Keratinocyte (primary cell): Measurements from ENCODE around the gene PPY. TPM values are rescaled to one million over a fixed set of nuclear protein-coding genes. Genes with fewer than 3 reads are reported as not detected.

ENCODE experiments used
- DNase-seq: peaks from one replicate; pipeline ENCODE4 v3.0.0-alpha.2; 2011; ENCODE audit warnings: low read depth, missing footprints, low spot score
- FAIRE-seq: peaks from 2 replicates; lab custom pipeline; 2011; peaks lifted over from hg19 to GRCh38; lab: Jason Lieb, UNC
- H2AFZ ChIP-seq: 2 replicates; pipeline ENCODE4 v1.6.0; 2012; ENCODE audit warnings: low read length, control low read depth, inconsistent platforms; ENCODE audit not compliant: control insufficient read depth
- H3K27ac ChIP-seq: 2 replicates; pipeline ENCODE4 v1.5.1; 2011; ENCODE audit warnings: low read length; ENCODE audit not compliant: control insufficient read depth, insufficient read depth
- H3K27me3 ChIP-seq: 3 replicates; pipeline ENCODE4 v1.6.0; 2011; ENCODE audit warnings: low read length; ENCODE audit not compliant: control insufficient read depth, insufficient read depth; ENCODE audit errors: extremely low read depth
- H3K36me3 ChIP-seq, 2 experiments: 2 replicates in 1 of 2; 3 replicates in 1 of 2; pipeline ENCODE4 v1.5.1; 2011; ENCODE audit warnings: low read length in 2 of 2, mild to moderate bottlenecking in 1 of 2; ENCODE audit not compliant: control insufficient read depth in 2 of 2, insufficient read depth in 2 of 2; ENCODE audit errors: extremely low read depth in 1 of 2
- H3K4me1 ChIP-seq: 3 replicates; pipeline ENCODE4 v1.5.1; 2011; ENCODE audit warnings: low read length; ENCODE audit not compliant: control insufficient read depth, insufficient read depth; ENCODE audit errors: extremely low read depth
- H3K4me2 ChIP-seq: 3 replicates; pipeline ENCODE4 v1.6.0; 2011; ENCODE audit warnings: low read depth, low read length; ENCODE audit not compliant: control insufficient read depth, insufficient read depth; ENCODE audit errors: extremely low read depth
- H3K4me3 ChIP-seq, 3 experiments: fragments of 200-600 bp in 1 of 3; sonication (generic) in 1 of 3; 2 replicates in 2 of 3; 3 replicates in 1 of 3; pipeline ENCODE4 v1.5.1; 2011 to 2016; ENCODE audit warnings: low read length in 3 of 3, mild to moderate bottlenecking in 3 of 3, control low read depth in 2 of 3, inconsistent platforms in 1 of 3, low read depth in 1 of 3, mixed read lengths in 1 of 3, mixed run types in 1 of 3, moderate library complexity in 1 of 3; ENCODE audit not compliant: control insufficient read depth in 2 of 3, insufficient read depth in 2 of 3; ENCODE audit errors: extremely low read depth in 1 of 3
- H3K79me2 ChIP-seq: 2 replicates; pipeline ENCODE4 v1.6.0; 2012; ENCODE audit warnings: low read length; ENCODE audit not compliant: control insufficient read depth, insufficient read depth
- H3K9ac ChIP-seq: 3 replicates; pipeline ENCODE4 v1.6.0; 2011; ENCODE audit warnings: low read length; ENCODE audit not compliant: control insufficient read depth, insufficient read depth; ENCODE audit errors: extremely low read depth
- H3K9me1 ChIP-seq: 3 replicates; pipeline ENCODE4 v1.6.0; 2011; ENCODE audit warnings: low read length; ENCODE audit not compliant: control insufficient read depth, insufficient read depth; ENCODE audit errors: extremely low read depth
- H3K9me3 ChIP-seq: 2 replicates; pipeline ENCODE4 v1.5.1; 2012; ENCODE audit warnings: low read depth, low read length; ENCODE audit not compliant: control insufficient read depth
- H4K20me1 ChIP-seq: 3 replicates; pipeline ENCODE4 v1.6.0; 2011; ENCODE audit warnings: low read length; ENCODE audit not compliant: control insufficient read depth, insufficient read depth; ENCODE audit errors: extremely low read depth
- CTCF ChIP-seq, 3 experiments: IDR thresholded peaks in 1 of 3; conservative IDR thresholded peaks in 1 of 3; optimal IDR thresholded peaks in 1 of 3; 2 replicates in 2 of 3; 3 replicates in 1 of 3; pipeline versions ENCODE3 to v1.5.1; 2011; ENCODE audit warnings: low read length in 3 of 3, mild to moderate bottlenecking in 3 of 3, moderate library complexity in 2 of 3, control low read depth in 1 of 3, inconsistent platforms in 1 of 3; ENCODE audit not compliant: insufficient read depth in 2 of 3; ENCODE audit errors: extremely low read depth in 1 of 3
- EZH2 ChIP-seq: IDR thresholded peaks from one replicate; pipeline ENCODE4 v1.6.1; 2012; ENCODE audit warnings: inconsistent platforms, mild to moderate bottlenecking, low read length, moderate library complexity
- dilution Hi-C: fragments of 300-500 bp; cut with MboI; formaldehyde crosslinking; loops from one replicate; pipeline ENCODE4 v1.7.0; 2020; ENCODE audit warnings: low sequenced_read_pairs; ENCODE audit not compliant: extremely low pct_ligation_motif_present
- polyA plus RNA-seq, 5 experiments: library from polyadenylated mRNA; depleted of rRNA in 3 of 5; stranded (reverse) in 3 of 5; stranded (forward) in 1 of 5; unstranded in 1 of 5; fragments of >200 nt; gene quantifications; 1 replicate in 1 of 5; 2 replicates in 3 of 5; 3 replicates in 1 of 5; pipeline versions ENCODE4 v1.2.1 to v1.2.3, GENCODE V29; 2011 to 2012; ENCODE audit warnings: missing spikeins in 2 of 5, low read depth in 1 of 5, low replicate concordance in 1 of 5

The PPY gene
- polyA plus RNA-seq, 1 donor (not counting 4 experiments of a cell fraction or from before 2014, with no cell fraction given): not detected

- no peaks in the 10 kb centered on the region for H3K36me3 ChIP-seq
- H3K27me3 ChIP-seq: peaks cover 39% of the 10 kb centered on the region
- no peaks in the 10 kb centered on the region for H3K79me2 ChIP-seq
- H3K4me2 ChIP-seq: no peak overlapping the region
- H3K9ac ChIP-seq: no peak overlapping the region
- FAIRE-seq: no peak
- no peaks in the 10 kb centered on the region for H3K9me1 ChIP-seq
- TF ChIP-seq CTCF (optimal IDR thresholded peaks at IDR 0.05 in 1 of 3, IDR thresholded peaks at IDR 0.05 in 1 of 3, conservative IDR thresholded peaks at IDR 0.05 in 1 of 3; ENCODE audit: extremely low read depth in 1 of 3, insufficient read depth in 2 of 3, low read length in 3 of 3): no peak
- no peak for TF ChIP-seq EZH2
- DNase-seq: no peak
- no peak overlapping the region for H3K4me3 ChIP-seq
- dilution Hi-C loops: no loop called here
- H3K4me1 ChIP-seq: no peaks in the 10 kb centered on the region
- no peak overlapping the region for H2AFZ ChIP-seq
- H4K20me1 ChIP-seq: no peaks in the 10 kb centered on the region
- H3K9me3 ChIP-seq: no peaks in the 10 kb centered on the region
- H3K27ac ChIP-seq: no peak overlapping the region
Observed at GRCh38 chr17:43978078-43978477, 35.8 kb upstream of the PPY start.

DNA sequence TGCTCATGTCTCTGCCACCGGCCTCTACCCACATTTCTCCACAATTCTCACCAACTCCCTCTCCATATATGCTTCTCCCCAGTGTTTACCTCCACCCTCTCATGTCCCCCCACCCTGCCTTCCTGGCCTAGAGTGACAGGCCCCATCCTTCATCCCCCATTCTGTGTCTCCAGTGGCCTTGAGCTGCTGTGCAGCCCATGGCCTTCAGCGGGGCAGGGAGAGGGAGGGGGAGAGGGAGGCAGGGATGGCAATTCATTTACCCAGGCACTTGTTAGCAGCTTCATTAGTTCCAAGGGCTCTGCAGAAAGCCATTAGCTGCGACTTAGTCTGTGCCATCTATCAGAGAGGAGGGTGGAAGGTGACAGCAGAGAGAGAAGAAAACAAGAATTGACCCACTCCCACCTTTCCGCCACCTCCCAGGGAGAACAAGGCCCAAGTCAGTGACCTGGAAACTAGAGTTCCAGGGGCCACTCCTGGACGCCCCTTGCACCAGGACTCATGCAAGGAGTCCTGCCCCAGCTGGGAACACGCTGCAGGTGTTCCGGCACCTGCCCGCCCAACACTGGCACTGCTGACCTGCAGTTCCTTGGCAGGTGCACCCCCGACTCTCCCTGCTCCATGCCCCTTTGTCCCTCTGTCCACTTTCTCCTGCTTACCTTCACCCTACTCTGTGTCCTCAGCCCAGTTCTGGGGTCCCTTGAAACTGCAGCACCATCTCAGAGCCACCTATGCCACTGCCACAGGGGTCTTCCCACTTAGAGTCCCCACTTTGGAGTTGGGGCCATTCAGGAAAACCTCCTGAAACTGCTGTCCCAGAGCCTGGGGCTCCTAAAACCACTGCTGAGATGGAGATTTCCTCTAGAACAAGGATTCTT lies 34.9 kb upstream of the PPY start:
- no peak for FAIRE-seq
- dilution Hi-C loops: no loop called here
- no peak overlapping the region for H3K4me3 ChIP-seq

More for the DNA sequence above, 34.9 kb upstream of the PPY start:
- TF ChIP-seq CTCF (optimal IDR thresholded peaks at IDR 0.05 in 1 of 3, IDR thresholded peaks at IDR 0.05 in 1 of 3, conservative IDR thresholded peaks at IDR 0.05 in 1 of 3; ENCODE audit: extremely low read depth in 1 of 3, insufficient read depth in 2 of 3, low read length in 3 of 3) (no peak), EZH2 (no peak)
- no peaks in the 10 kb centered on the region for H3K79me2 ChIP-seq
- H2AFZ ChIP-seq: no peak overlapping the region
- DNase-seq: no peak
- H3K4me1 ChIP-seq: no peaks in the 10 kb centered on the region
- H3K4me2 ChIP-seq: no peak overlapping the region
- no peaks in the 10 kb centered on the region for H3K9me1 ChIP-seq
- H3K27me3 ChIP-seq: peaks cover 31% of the 10 kb centered on the region
- no peaks in the 10 kb centered on the region for H3K36me3 ChIP-seq
- no peaks in the 10 kb centered on the region for H3K9me3 ChIP-seq
- no peak overlapping the region for H3K9ac ChIP-seq
- H4K20me1 ChIP-seq: no peaks in the 10 kb centered on the region
- H3K27ac ChIP-seq: no peak overlapping the region
